ENCODE results near the gene KRT38. TPM values are rescaled to one million over a fixed set of nuclear protein-coding genes. Genes with fewer than 3 reads are reported as not detected.

Gene KRT38
- total and polyA plus RNA-seq, 2 of the 8 experiments (the other 6 are each of a cell fraction or from before 2014, with no cell fraction given) = not detected

GRCh38 chr17:41481036-41481435, 40.3 kb upstream of the KRT38 start, which contains the start of gene KRT35:
TSS of gene KRT35 (minus strand) at chr17:41481151. CDS start at chr17:41481097, 54 bp downstream.
- no peak within 1 kb of the TSS for H2BK5ac ChIP-seq (ENCODE audit: low read depth, low read length)
- WGBS, 2 experiments (ENCODE audit: extremely low coverage in 1 of 2, insufficient coverage in 1 of 2, insufficient read length in 1 of 2, insufficient replicate concordance in 2 of 2, low coverage in 1 of 2, low lambda C conversion rate in 2 of 2, missing lambda C conversion rate in 1 of 2) = 94% methylated on average over 2 of the region's 2 CpGs; no CpG with 5 or more reads in 1 of the 2 experiments
- no peak within 1 kb of the TSS for H2AFZ ChIP-seq (ENCODE audit: low read length)
- H2BK12ac ChIP-seq (ENCODE audit: low read depth, low read length) = no peak within 1 kb of the TSS
- no peak within 1 kb of the TSS for H3K4me2 ChIP-seq (ENCODE audit: insufficient read depth in 1 of 2, low read depth in 2 of 2, low read length in 2 of 2)
- H2BK120ac ChIP-seq (replicated peaks; ENCODE audit: low read depth, low read length) = no peak within 1 kb of the TSS
- no peak within 1 kb of the TSS for H3K4me3 ChIP-seq (ENCODE audit: extremely low read depth in 1 of 4, insufficient read depth in 2 of 4, low read depth in 3 of 4, low read length in 4 of 4)
- DNase-seq (ENCODE audit: low read depth in 1 of 2, low spot score in 2 of 2) = no peak
- H3K27me3 ChIP-seq (replicated peaks in 1 of 4; ENCODE audit: control insufficient read depth in 3 of 4, extremely low read depth in 1 of 4, insufficient read depth in 3 of 4, low read length in 3 of 4) = peaks cover 0 to under 1% (median 0%) of the 10 kb centered on the region in 4 experiments; a peak in 3 of 7 replicates
- H2BK20ac ChIP-seq (ENCODE audit: low read length) = no peak within 1 kb of the TSS
- no peak within 1 kb of the TSS for H3K56ac ChIP-seq (replicated peaks; ENCODE audit: insufficient read length, low read depth, low read length)
- no peaks in the 10 kb centered on the region for H4K20me1 ChIP-seq (replicated peaks in 1 of 2; ENCODE audit: control insufficient read depth in 1 of 2, insufficient read depth in 2 of 2, low read length in 2 of 2)
- no peak within 1 kb of the TSS for H2BK15ac ChIP-seq (ENCODE audit: low read length)
- H3K4ac ChIP-seq (replicated peaks; ENCODE audit: insufficient read length, low read depth, low read length) = no peak within 1 kb of the TSS
- ChIA-PET CTCF (ENCODE audit: partially characterized antibody) (interaction anchor here (11.2 to 33.9 kb wide), 2 partner anchors 12 to 66 kb away, joined by 98 to 427 read pairs; partner anchors contain the start of gene KRT36), POLR2A (ENCODE audit: partially characterized antibody) (interaction anchor here (1.4 to 1.5 kb wide), 2 partner anchors 10 to 41 kb away, joined by 5 read pairs; no protein-coding TSS in a partner anchor)
- no peak within 1 kb of the TSS for H3K23ac ChIP-seq (ENCODE audit: insufficient read length)
- FAIRE-seq = no peak
- no peak within 1 kb of the TSS for H3K27ac ChIP-seq (ENCODE audit: low read depth, low read length)
- H3K4me1 ChIP-seq (replicated peaks in 1 of 4; ENCODE audit: control insufficient read depth in 3 of 4, insufficient read depth in 4 of 4, low read length in 3 of 4) = no peaks in the 10 kb centered on the region; a peak in 1 of 7 replicates
- H3K9ac ChIP-seq (replicated peaks in 1 of 4; ENCODE audit: extremely low read depth in 1 of 4, low read depth in 3 of 4, low read length in 3 of 4) = no peak within 1 kb of the TSS
- H3K79me1 ChIP-seq (ENCODE audit: low read depth, low read length) = no peaks in the 10 kb centered on the region
- no peak within 1 kb of the TSS for H3K18ac ChIP-seq (ENCODE audit: extremely low read depth, low read length)
- H4K8ac ChIP-seq (ENCODE audit: extremely low read depth, insufficient read depth, low read length) = no peak within 1 kb of the TSS
- H4K5ac ChIP-seq (ENCODE audit: insufficient read length, low read depth, low read length) = no peak within 1 kb of the TSS
- no peaks in the 10 kb centered on the region for H3K9me3 ChIP-seq (ENCODE audit: insufficient read depth in 2 of 2, low read depth in 1 of 2, low read length in 1 of 2)
- no peak within 1 kb of the TSS for H4K91ac ChIP-seq (replicated peaks; ENCODE audit: insufficient read length, low read length)
- no peak within 1 kb of the TSS for H2AK5ac ChIP-seq (ENCODE audit: low read depth, low read length)
- no peaks in the 10 kb centered on the region for H3K79me2 ChIP-seq (ENCODE audit: control insufficient read depth in 1 of 2, insufficient read depth in 2 of 2, low read length in 2 of 2)
- H3K36me3 ChIP-seq (ENCODE audit: control insufficient read depth in 2 of 4, insufficient read depth in 4 of 4, low read length in 3 of 4) = no peaks in the 10 kb centered on the region
- no peaks in the 10 kb centered on the region for H3K23me2 ChIP-seq (ENCODE audit: low read depth, low read length)
- no peak within 1 kb of the TSS for H3K14ac ChIP-seq (ENCODE audit: insufficient read length)
- no peak for TF ChIP-seq YY1 (IDR thresholded peaks at IDR 0.05; ENCODE audit: low read depth, low read length)
- TF ChIP-seq CEBPB (IDR thresholded peaks at IDR 0.05; ENCODE audit: low read depth, low read length) = no peak
- no peak for TF ChIP-seq ATF3 (IDR thresholded peaks at IDR 0.05; ENCODE audit: insufficient read depth, low read depth, low read length)
- no peak for TF ChIP-seq JUN (IDR thresholded peaks at IDR 0.05; ENCODE audit: low read depth, low read length)
- no peak for TF ChIP-seq SRF (IDR thresholded peaks at IDR 0.05; ENCODE audit: low read depth, low read length)
- no peak for TF ChIP-seq PHF8 (conservative IDR thresholded peaks at IDR 0.05; ENCODE audit: low read depth, low read length)
- no peak for TF ChIP-seq TCF12 (IDR thresholded peaks at IDR 0.05; ENCODE audit: low read depth, low read length)
- TF ChIP-seq KDM5A (IDR thresholded peaks at IDR 0.05; ENCODE audit: low read length) = no peak
- no peak for TF ChIP-seq GABPA (IDR thresholded peaks at IDR 0.05; ENCODE audit: borderline replicate concordance, insufficient read depth, low read length)
- no peak for TF ChIP-seq MAX (IDR thresholded peaks at IDR 0.05)
- no peak for TF ChIP-seq RNF2 (IDR thresholded peaks at IDR 0.05; ENCODE audit: borderline replicate concordance, low read depth, low read length, missing control alignments, poor library complexity, severe bottlenecking)
- no peak for TF ChIP-seq KDM4A (IDR thresholded peaks at IDR 0.05; ENCODE audit: low read depth, low read length, severe bottlenecking)

Measured in H1 (cell line).